NCI-H146 treated with DMSO at 0.1 percent for 48 hours (cell line): ENCODE measurements around the gene NUDT15.
"Not testable (repeated sequence)": the region's sequence is repeated elsewhere in the genome, so short reads cannot be mapped to it uniquely, and the experiment has no call there.

Experiments used
- DNase-seq: peaks from one replicate; lab custom pipeline; 2025; ENCODE audit not compliant: unreplicated experiment; lab: John Stamatoyannopoulos, UW

Gene NUDT15

GRCh38 chr13:48042894-48043293, 5.4 kb downstream of the NUDT15 start:
- DNase-seq = no peak

- no peak for DNase-seq
Measured at GRCh38 chr13:48043789-48044503, 6.4 kb downstream of the NUDT15 start.

DNA sequence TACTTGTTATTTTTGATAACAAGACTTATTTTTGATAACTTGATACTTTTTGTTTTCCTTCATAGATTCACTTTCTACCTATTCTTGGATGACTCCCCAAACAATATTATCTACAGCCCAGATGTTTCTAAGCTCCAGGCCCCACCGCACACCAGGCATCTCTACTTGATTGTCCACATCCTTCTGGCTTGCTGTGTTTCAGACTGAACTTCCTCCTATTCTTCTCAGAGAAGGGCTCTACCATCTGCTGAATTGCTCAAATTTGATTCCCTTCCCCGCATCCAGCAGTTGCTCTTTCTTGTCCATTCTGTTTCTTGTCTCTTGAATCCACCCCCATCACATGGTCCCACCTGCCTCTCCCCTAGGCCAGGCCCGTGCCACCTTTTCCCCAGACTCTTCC, 13.0 kb downstream of the NUDT15 start:
- no peak for DNase-seq

DNA sequence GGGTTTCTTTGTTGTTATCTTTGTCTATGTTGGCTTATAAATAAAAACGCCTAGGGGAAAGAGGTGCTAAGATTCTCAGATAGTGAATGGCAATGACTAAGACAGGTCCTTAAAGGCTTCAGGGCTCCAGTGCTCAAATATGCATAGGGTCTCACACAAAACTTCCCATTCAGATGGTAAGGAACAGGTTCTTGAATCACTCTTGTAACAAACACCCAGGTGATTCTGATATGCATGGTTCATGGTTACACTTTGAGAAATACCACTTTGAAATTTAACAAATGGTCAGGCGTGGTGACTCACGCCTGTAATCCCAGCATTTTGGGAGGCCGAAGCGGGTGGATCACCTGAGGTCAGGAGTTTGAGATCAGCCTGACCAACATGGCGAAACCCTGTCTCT, 17.1 kb downstream of the NUDT15 start:
- DNase-seq = no peak

DNA sequence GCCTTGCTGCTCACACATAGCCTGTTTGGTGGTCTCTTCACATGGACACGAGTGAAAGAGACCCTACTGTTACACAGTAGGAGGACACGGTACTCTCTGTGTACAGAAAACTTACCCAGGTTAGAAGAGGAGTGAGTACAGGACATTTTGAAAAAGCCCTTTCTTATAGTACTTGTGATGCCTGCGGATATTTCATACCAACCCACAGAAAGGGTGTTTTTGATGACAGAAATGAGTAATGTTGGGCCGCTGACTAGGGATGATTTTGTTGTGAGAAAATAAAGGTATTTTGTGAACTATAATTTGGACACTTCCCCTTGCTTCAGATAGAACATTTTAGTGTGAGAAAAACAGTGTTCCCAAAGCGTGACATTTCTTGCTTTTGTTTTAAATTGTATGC, 18.2 kb downstream of the NUDT15 start:
- DNase-seq = no peak

DNA sequence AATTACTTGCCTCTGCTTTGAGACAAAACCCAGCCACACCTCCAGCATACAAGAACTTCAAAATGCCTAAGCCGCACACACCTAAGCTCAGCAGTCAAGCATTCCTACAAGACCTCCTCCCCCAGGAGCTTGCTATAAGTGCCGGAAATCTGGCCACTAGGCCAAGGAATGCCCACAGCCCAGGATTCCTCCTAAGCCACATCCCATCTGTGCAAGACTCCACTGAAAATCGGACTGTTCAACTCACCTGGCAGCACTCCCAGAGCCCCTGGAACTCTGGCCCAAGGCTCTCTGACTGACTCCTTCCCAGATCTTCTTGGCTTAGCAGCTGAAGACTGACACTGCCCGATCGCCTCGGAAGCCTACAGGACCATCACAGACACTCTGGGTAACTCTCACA, 21.0 kb downstream of the NUDT15 start:
- not testable (repeated sequence) for DNase-seq

DNA sequence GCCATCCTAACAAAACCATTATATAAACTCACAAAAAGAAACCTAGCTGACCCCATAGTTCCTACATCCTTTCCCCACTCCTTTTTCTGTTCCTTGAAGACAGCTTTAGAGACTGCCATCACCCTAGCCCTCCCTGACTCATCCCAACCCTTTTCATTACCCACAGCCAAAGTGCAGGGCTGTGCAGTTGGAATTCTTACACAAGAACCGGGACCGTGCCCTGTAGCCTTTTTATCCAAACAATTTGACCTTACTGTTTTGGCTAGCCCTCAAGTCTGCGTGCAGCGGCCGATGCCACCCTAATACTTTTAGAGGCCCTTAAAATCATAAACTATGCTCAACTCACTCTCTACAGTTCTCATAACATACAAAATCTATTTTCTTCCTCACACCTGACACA, 22.4 kb downstream of the NUDT15 start:
- DNase-seq = not testable (repeated sequence)

- DNase-seq = no peak
Measured at GRCh38 chr13:48066310-48066989, 28.9 kb downstream of the NUDT15 start.

DNA sequence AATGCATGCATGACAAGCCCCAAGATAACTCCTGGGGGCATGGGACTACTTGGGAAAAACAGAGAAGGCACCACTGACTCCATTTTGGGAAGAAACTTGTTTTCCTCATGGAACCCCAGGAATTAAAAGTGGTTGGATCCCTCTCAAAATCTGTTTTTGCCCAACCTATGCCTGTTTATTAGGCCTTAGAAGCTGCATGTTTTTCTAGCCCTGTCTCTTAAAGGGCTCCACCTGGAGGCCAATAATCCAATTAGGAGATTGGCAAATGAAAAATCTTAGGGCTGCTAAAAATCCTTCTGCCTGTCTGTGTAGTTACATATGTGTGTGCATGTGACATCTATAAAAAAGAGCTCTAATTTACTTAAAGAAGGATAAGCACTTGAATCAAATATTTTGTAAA, 30.5 kb downstream of the NUDT15 start:
- no peak for DNase-seq

DNA sequence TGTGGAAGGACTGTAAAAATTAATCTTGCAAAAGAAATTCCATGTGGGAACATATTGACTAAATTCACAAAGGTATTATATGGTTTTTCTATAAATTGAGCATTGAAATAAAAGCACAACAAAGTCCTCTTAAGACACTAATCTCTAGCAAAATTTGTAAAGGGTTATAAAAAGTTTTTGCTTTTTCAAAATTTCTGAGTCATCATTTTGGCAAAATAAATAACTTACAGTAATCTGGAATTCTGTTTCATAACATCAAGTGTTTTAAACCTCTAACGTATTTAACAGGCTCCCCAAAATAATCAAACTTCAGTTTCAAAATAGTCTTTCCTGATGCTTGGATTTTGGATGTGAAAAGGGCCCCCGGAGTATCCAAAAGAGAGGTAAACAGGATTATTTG, 31.4 kb downstream of the NUDT15 start:
- DNase-seq = no peak

- DNase-seq = no peak
Measured at GRCh38 chr13:48069573-48069972, 32.0 kb downstream of the NUDT15 start.

DNA sequence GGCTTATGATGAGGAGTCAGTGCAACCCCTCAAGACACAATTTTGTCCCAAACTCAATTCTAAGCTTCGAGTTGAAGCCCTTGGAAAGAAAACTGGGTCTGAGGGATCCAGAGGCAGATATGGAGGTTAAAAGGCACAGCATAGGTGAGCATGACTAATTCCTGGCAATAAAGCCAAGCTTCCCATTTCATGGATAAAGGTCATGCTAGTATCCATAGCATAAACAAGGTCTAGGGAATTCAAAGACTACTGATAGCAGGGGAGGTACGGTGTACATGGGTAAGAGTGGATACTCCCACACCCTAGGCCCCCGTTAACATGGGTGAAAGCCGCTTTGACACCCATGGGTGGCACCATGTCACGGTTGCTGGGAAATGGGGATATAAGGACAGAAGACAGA, 33.4 kb downstream of the NUDT15 start:
- no peak for DNase-seq

GRCh38 chr13:48072304-48072703, 34.8 kb downstream of the NUDT15 start:
- DNase-seq = no peak

GRCh38 chr13:48072787-48073186, 35.3 kb downstream of the NUDT15 start:
- no peak for DNase-seq

- no peak for DNase-seq
Measured at GRCh38 chr13:48074006-48074405, 36.5 kb downstream of the NUDT15 start.

DNA sequence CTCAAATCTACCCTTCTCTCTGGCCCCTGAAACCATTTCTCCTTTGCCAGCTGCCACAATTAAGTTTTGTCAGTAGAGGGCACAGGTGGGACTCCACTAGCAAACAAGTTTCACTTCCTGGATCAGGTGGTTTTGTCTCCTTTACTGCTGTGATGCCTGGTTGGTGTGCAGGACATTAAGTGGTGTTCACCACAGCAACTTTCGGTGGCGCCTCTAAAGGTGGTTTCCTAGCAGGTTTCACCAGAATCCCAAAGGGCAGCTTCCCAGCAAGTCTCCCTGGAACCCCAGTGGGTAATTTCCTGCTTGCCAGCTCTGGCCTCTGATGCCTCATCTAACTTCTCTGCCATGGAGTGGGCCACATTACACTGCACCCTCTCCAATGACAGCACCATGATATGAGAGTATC, 40.7 kb downstream of the NUDT15 start:
- DNase-seq = no peak

GRCh38 chr13:48081739-48082138, 44.2 kb downstream of the NUDT15 start:
- no peak for DNase-seq

DNA sequence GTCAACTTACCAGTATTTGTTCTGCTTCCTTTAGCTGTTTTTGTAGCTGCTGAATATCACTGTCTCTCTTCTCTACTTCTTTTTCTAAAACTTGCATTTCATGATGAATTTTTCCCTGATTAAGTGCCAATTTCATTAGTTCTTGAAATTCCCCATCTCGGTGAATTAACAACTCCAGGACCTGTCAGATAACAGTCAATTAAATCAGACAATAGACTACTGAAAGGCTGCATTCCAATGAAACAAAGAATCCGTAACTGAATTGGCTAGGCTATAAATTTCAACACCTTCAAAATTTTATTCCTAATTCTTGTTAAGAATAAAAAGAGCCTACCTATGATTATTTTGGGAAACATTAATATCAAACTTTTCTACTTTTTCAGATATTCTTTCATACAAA, 48.7 kb downstream of the NUDT15 start:
- no peak for DNase-seq

DNA sequence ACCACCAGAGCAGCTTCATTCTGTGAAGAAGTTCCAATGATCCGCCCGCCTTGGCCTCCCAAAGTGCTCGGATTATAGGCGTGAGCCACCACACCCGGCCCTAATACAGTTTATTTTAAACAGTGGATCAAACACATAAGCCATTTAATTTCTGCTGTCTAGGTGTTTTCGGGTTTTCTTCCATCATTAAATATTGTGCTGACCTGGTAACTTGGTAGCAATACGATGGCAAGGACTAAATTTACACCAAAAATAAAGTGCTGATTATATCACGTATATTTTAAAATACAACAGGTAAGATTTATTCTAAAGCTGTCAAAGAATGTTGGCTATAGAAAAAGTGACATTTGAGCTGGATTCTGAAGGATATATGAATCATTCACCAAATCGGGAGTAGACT, 56.1 kb downstream of the NUDT15 start:
- DNase-seq = no peak

DNA sequence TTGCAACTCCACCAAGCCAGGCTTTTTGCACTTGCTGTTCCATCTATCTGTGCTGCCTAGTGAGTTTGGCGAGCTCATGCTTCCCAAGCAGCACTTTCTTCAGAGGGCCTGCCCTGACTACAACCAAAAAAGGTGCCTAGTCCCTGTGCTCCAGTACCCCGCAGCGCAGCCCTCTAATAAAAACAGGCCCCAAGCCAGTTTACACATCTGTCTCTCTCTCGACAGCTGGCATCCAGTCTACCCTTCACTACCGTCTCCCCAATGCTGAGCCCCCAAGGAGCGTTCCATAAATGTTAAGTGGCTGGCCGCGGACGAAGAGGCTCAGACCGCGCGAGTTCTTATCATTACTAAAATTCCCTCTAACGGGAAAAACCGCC, 56.9 kb downstream of the NUDT15 start:
- no peak for DNase-seq

DNA sequence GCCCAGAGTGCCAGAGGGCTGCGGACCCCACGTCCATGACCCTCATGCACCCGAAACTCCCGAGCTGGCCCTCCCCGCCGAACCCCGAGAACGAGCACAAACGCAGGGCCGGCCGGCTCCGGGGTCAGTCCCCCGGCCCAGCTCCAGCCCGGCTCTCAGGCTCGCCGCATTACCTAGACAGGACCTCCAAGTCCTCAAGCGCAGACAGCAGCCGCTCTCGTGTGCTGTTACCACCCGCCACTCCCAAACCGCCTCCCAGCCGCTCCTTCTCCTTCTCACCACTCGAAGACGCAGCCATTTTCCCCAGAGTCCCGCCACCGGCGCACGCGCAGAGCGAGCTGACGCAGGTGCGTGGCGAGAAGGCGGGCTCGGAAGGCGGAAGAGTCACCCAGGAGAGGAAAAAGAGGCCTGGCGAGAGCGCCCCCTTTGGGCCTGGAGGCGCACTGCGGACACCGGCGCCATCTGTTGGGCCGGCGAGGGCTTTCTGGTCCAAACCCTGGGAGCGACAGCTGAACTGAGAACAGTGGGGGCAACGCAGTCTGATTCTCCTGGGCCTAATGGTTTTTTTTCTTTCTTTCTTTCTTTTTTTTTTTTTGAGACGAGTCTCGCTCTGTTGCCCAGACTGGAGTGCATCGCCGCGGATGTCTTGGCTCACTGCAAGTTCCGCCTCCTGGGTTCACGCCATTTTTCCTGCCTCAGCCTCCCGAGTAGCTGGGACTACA, 57.4 kb downstream of the NUDT15 start, which contains the start of gene MED4:
Gene MED4, minus strand, starts transcription at position 324 of the 722 bp plus-strand sequence. Its CDS starts 26 bp downstream, at position 298.
- peak; percentile 73 for DNase-seq

- no peak for DNase-seq
Measured at GRCh38 chr13:48096670-48097069, 59.1 kb downstream of the NUDT15 start.
